Measurements from ENCODE around the gene SAMD5. TPM values are rescaled to one million over a fixed set of nuclear protein-coding genes. Genes with fewer than 3 reads are reported as not detected.

Gene SAMD5
- total RNA-seq, 1 experiment from 2014 or later, result 4.0 TPM

GRCh38 chr6:147617366-147617765, 108.9 kb downstream of the SAMD5 start:
- no peak overlapping the region for H3K27ac ChIP-seq (ENCODE audit: low read depth, low read length)
- no peaks in the 10 kb centered on the region for H4K20me1 ChIP-seq (ENCODE audit: insufficient read depth)
- CTCF ChIA-PET, result no interaction called here
- no peak overlapping the region for H3K4me3 ChIP-seq (replicated peaks in 1 of 2; ENCODE audit: low read depth in 1 of 2, low read length in 2 of 2)
- POLR2A ChIA-PET, result no interaction called here
- no peaks in the 10 kb centered on the region for H3K9me3 ChIP-seq (ENCODE audit: control insufficient read depth in 1 of 2, insufficient read depth in 1 of 2, low read depth in 1 of 2, low read length in 2 of 2)
- H3K9me2 ChIP-seq (ENCODE audit: insufficient read depth), result no peaks in the 10 kb centered on the region
- no peak overlapping the region for H2AFZ ChIP-seq (ENCODE audit: low read depth, low read length, poor library complexity, severe bottlenecking)
- H3K4me2 ChIP-seq (ENCODE audit: low read length), result no peak overlapping the region
- ATAC-seq (no peak), DNase-seq (ENCODE audit: low read depth, low spot score) (no peak)
- intact Hi-C loops (cut with micrococcal nuclease), result no loop called here
- no peaks in the 10 kb centered on the region for H3K4me1 ChIP-seq (ENCODE audit: control insufficient read depth in 1 of 2, insufficient read depth in 2 of 2, low read length in 2 of 2)
- H3K27me3 ChIP-seq (ENCODE audit: insufficient read depth, low read length), result no peaks in the 10 kb centered on the region
- RAD21 ChIA-PET (ENCODE audit: low non-redundant PET in 1 of 2, low total read pairs in 2 of 2, uncharacterized antibody in 2 of 2, unreplicated experiment in 2 of 2), result no interaction called here
- H3K36me3 ChIP-seq (ENCODE audit: control insufficient read depth in 1 of 2, insufficient read depth in 2 of 2, low read length in 2 of 2), result no peaks in the 10 kb centered on the region
- no peaks in the 10 kb centered on the region for H3K79me2 ChIP-seq (ENCODE audit: insufficient read depth, low read length)
- no peak overlapping the region for H3K9ac ChIP-seq (ENCODE audit: low read length)
- TF ChIP-seq CTCF (IDR thresholded peaks at IDR 0.05 in 2 of 3, conservative IDR thresholded peaks at IDR 0.05 in 1 of 3; ENCODE audit: borderline replicate concordance in 1 of 3, insufficient read depth in 1 of 3, low read depth in 2 of 3, low read length in 2 of 3) (no peak), SRF (IDR thresholded peaks at IDR 0.05; ENCODE audit: low read depth) (no peak), TCF7L2 (IDR thresholded peaks at IDR 0.05; ENCODE audit: borderline replicate concordance, extremely low read depth, insufficient read depth, insufficient read length) (no peak), POLR2AphosphoS5 (IDR thresholded peaks at IDR 0.05; ENCODE audit: low read depth, low read length) (no peak), ZNF274 (IDR thresholded peaks at IDR 0.05; ENCODE audit: low read depth, low read length) (no peak), REST (IDR thresholded peaks at IDR 0.05; ENCODE audit: low read depth) (no peak), CEBPB (IDR thresholded peaks at IDR 0.05; ENCODE audit: low read depth) (no peak), ATF3 (IDR thresholded peaks at IDR 0.05) (no peak), RAD21 (IDR thresholded peaks at IDR 0.05; ENCODE audit: low read depth) (no peak), EZH2phosphoT487 (IDR thresholded peaks at IDR 0.05; ENCODE audit: borderline replicate concordance) (no peak), YY1 (IDR thresholded peaks at IDR 0.05; ENCODE audit: extremely low read depth, insufficient replicate concordance, low read depth, low read length) (no peak)
- no TSS peak for BruUV-seq (replicated peaks)
